HG03520 (cell line): ENCODE results near the gene TCN1.
"Not testable (repeated sequence)": the region's sequence is repeated elsewhere in the genome, so short reads cannot be mapped to it uniquely, and the experiment has no call there.

Experiments
- ATAC-seq: cut with Tn5 transposase; IDR thresholded peaks from one replicate; pipeline ENCODE4 v1.9.1; 2021; ENCODE audit warnings: mild to moderate bottlenecking, moderate library complexity; ENCODE audit not compliant: unreplicated experiment

TCN1 gene, protein sequence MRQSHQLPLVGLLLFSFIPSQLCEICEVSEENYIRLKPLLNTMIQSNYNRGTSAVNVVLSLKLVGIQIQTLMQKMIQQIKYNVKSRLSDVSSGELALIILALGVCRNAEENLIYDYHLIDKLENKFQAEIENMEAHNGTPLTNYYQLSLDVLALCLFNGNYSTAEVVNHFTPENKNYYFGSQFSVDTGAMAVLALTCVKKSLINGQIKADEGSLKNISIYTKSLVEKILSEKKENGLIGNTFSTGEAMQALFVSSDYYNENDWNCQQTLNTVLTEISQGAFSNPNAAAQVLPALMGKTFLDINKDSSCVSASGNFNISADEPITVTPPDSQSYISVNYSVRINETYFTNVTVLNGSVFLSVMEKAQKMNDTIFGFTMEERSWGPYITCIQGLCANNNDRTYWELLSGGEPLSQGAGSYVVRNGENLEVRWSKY

DNA sequence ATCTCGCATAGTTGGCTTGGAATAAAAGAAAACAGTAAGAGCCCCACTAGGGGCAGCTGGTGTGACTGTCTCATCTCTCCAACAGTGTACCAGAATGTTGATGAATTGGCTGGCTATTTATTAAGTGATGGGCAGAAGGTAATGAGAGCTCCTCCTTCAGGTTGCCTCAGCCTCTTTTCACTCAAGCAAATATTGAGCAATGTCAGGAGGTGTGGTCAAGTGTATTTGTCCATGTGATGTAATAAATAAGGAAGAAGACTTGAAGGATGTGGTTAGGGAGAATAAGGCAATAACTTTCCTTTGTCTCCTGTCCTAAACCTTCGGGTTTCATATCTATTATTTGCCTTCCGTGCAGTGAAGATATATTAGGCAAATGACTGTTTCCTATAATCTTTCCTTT lies at the start of gene TCN1:
TSS of gene TCN1 (minus strand) at position 91 of the 400 bp plus-strand sequence. CDS start at position 74, 17 bp downstream.
- no peak for ATAC-seq

- not testable (repeated sequence) for ATAC-seq
Measured at GRCh38 chr11:59903569-59903968, 37.3 kb upstream of the TCN1 start.

DNA sequence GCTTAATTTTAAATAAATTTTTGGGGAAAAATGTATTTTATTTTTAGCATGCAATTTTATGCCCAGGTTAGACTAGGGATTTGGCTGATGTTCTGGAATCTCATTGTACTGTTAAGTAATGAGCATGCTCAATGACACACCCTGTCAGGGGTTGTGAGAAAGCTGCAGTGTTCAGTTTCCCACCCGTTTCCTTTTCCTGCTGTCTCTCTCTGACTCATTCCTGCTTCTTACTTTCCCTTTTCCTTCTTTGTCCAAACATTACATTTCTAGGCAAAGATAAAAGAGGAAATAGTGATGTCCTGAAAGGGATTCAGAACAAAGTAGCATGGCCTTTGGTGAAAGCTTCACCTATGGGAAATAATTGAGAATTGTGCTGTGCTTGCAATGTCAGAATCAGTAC lies 35.0 kb upstream of the TCN1 start:
- ATAC-seq: no peak

GRCh38 chr11:59900366-59901126 lies 34.3 kb upstream of the TCN1 start:
- ATAC-seq: no peak

DNA sequence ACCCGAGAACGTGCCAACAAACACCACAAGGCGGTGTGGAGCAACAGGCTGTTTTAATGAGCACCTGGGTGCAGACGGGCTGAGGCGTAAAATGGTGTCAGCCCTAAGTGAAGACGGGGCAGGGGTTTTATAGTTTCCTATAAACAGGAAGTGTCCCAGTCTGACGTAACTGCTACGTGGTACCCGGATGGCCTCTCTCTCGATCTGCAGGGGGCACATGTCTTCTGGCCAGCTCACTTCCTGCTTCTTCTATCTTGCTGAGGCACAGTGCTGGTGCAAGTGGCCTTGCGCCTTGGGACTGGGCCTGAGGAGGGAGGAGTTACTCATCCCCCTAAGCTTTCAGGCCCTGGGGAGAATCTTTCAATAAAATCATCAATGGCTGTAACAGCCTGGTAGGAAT lies 33.2 kb upstream of the TCN1 start:
- no peak for ATAC-seq

GRCh38 chr11:59898650-59899049 lies 32.4 kb upstream of the TCN1 start:
- no peak for ATAC-seq

DNA sequence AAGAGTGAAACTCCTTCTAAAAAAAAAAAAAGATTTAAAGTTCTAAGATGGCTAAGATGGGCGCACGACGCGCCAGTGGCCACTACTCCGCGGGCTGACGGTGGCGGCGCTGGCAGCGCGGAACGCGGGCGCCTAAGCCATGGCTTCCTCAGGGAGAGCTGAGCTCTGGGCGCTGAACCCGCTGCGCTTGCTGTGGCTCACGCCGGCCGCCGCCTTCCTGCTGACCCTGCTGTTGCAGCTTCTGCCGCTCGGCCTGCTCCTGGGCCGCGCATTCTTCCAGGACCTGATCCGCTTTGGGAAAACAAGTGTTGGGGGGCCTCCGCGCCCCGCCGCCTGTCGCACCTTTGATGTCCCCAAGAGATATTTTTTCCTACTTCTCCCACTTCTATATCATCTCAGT lies 31.8 kb upstream of the TCN1 start:
- no peak for ATAC-seq

- ATAC-seq: no peak
Measured at GRCh38 chr11:59894616-59895015, 28.3 kb upstream of the TCN1 start.

DNA sequence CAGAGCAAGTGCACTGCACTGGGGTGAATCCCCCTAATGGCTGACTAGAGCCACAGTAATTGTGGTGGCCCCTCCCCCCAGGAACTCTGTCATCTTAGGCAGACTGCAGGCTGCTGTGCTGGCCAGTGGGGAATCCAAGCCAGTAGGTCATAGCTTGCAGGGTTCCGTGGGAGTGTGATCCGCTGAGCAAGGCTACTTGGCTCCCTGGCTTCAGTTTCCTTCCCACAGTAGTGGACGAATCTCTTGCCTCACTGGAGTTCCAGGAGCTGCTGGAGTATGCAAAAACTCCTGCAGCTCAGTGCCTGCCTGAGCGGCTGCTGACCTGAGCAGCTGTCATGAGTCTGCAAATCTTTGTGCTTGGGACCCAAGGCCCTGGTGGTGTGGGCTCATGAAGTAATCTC lies 25.5 kb upstream of the TCN1 start:
- ATAC-seq: no peak

DNA sequence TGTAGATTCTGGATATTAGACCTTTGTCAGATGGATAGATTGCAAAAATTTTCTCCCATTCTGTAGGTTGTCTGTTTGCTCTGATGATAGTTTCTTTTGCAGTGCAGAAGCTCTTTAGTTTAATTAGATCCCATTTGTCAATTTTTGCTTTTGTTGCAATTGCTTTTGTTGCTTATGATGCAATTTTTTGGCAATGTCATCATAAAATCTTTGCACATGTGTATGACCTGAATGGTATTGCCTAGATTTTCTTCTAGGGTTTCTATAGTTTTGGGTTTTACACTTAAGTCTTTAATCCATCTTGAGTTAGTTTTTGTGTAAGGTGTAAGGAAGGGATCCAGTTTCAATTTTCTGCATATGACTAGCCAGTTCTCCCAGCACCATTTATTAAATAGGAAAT lies 20.9 kb upstream of the TCN1 start:
- ATAC-seq: not testable (repeated sequence)

GRCh38 chr11:59883597-59883996 lies 17.3 kb upstream of the TCN1 start:
- no peak for ATAC-seq

- no peak for ATAC-seq
Measured at GRCh38 chr11:59879567-59879966, 13.3 kb upstream of the TCN1 start.

DNA sequence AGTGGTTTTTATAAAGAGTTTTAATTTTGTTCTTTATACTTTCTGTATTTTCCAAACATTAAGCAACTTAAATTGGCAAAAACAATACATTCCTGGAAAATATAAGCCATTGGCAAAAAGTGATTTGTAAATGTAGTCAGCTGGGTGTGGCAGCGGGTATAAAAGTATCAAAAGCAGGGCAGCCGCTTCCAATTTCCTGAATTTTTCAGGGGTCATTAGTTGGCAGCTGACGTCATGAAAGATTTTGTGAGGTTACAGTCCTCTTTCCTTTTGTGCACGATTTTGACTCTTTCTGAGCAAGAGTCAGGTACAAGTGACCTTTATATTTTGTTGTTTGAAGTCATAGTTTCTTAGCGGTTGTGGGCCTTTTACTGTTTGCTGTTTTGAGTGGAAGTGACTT lies 12.3 kb upstream of the TCN1 start, which contains the start of gene OOSP3:
TSS of gene OOSP3 (plus strand) at position 208 of the 400 bp plus-strand sequence. CDS start at position 235, 27 bp downstream.
- no peak for ATAC-seq

DNA sequence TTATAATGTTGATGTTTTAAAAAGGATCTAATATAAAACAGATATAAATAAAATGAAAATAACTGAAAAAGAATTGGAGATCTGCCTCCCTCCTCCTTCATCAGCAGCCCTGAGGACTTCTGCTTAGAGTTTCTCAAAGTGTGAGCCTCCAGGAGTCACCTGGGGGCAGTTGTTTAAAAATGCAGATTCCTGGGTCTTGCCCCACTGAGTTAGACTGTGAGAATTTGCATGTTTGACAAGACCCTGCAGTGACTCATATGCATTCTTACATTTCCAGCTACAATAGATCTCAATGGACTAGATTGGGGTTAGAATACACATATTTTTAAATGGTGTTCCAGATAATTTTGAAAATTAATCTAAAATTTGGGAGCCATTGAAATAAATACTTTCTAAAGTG lies 11.5 kb upstream of the TCN1 start:
- ATAC-seq: no peak

- no peak for ATAC-seq
Measured at GRCh38 chr11:59877325-59877724, 11.0 kb upstream of the TCN1 start.

GRCh38 chr11:59875856-59876519 lies 9.7 kb upstream of the TCN1 start:
- ATAC-seq: no peak

DNA sequence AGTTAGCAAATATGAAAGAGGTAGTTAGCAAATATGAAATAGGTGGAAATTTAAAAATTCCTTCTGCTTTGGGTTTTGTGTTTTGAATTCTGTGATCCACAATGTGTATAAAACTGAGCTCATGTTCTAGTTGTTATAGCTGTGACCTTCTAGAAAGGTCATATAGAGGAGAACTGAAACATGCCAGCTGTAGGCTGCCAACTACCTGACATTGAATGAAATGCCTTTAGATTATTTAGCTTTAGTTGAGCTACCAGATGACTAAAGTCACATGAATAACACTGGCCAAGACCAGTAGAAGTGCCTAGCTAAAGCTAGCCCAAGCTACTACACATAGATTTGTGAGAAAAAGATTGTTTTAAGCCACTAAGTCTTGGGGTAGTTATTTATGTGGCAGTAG lies 5.8 kb upstream of the TCN1 start:
- ATAC-seq: no peak

GRCh38 chr11:59867946-59868345 lies 1.7 kb upstream of the TCN1 start:
- no peak for ATAC-seq

DNA sequence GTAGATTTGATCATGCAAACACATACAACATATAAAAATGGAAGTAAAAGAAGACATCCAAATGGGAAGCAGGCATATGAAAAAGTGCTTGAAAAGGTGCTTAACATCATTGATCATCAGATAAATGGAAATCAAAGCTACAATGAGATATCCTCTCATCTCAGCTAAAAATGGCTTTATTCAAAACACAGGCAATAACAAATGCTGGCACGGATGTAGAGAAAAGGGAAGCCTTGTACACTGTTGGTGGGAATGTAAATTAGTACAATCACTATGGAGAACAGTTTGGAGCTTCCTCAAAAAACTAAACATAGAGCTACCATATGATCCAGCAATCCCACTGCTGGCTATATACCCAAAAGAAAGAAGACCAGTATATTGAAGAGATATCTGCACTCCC lies 549 bp upstream of the TCN1 start:
- no peak for ATAC-seq

DNA sequence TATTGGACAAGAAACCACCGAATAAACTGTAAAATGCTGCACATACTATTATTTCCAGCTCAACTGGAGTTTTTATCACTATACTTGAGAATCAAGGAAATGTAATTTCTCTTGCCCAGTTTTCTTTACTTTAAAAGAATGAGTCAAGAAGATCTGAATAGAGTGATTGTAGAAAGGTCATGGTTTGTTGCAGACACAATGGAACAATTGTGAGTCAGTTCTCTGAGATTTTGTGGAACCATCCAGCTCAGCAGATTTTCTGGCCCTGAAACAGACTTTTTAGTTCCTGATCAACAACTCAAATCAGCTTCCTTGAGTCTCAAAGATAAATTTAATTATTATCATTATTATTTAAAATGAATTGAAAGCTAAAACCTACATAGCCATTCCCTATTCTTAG lies 1.3 kb downstream of the TCN1 start:
- ATAC-seq: no peak

DNA sequence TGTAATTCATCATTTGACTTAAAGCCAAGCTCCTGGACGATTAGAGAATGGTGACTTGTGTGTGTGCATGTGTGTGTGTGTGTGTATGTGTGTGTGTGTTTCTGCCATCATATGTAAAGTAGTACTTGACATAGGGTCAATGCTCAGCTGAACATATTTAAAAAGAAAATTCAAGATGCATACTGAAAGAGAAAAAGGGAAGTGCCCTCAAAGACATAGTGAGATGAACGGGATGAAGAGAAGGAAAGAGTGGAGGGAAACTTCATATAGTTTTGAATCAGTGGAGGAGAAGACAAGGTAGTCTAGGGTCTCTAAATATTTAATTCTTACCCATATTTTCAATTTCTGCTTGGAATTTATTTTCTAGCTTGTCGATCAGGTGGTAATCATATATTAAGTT lies 4.0 kb downstream of the TCN1 start:
- ATAC-seq: no peak

DNA sequence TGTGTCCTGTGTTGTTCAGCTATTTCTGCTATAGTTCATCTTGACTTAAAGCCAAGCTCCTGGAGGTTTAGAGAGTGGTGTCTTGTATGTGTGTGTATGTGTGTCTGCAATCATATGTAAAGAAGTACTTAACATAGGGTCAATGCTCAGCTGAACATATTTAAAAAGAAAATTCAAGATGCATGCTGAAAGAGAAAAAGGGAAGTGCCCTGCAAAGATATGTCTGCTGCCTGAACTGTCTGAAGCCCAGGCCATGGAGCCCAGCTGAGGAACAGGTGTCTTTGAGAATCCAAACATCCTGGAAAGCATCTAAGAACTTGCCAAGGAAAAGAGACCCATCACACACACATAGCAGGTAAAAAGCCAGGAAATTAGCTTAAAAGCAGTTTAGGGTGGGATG lies 6.6 kb downstream of the TCN1 start:
- ATAC-seq: no peak
